ENCODE measurements around the gene CCDC88C. TPM values are rescaled to one million over a fixed set of nuclear protein-coding genes. Genes with fewer than 3 reads are reported as not detected.

Gene CCDC88C
- total RNA-seq, 1 experiment from 2014 or later, result 64.8 TPM

DNA sequence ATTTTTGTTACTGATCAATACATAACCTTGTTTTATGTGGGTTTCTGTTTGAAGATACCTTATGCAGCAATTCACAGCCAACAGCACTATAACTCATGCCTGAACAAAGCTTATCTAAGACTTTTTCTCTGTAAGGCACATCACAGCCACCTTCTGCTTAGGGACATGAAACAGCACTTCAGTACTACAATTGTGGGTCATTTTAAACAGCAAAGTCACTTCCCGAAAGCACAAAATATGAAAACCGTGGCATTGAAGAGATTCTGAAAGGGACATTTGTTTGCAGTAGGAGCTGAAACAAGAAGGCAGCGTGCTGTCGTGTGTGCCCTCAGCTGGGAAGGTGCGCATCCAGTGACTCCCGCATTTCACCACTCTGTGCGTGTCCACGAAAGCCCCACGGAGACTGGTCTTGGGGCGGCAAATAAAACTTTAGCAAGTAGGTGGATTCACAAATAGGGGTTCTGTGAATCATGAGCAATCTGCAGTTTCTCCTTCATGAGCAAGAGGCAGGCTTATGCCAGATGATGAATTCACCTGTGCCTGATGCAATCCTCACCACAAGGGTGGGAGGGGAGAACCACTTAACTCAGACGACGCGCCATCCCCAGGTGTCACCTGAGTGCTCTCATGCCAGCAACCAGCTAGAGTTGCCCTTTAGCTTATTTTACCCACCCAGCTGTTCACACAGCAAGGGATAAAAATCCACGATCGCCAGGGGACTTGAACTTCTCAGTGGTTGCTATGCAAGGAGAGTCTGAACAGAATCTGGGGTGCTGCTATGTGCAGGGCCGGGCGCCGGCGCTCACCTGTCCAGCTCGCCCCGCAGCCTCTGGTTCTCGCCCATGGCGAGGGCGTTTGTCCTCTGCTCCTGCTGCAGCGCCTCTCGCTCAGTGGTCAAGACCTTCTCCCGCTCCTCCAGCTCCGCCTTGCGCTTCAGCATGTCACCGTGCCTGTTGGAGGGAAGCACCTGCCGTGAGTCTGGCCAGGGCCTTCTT lies 118.2 kb downstream of the CCDC88C start:
- no peaks in the 10 kb centered on the region for H3K9me3 Mint-ChIP-seq
- POLR2A ChIA-PET, result no interaction called here
- H3K27me3 Mint-ChIP-seq (ENCODE audit: low read depth), result no peaks in the 10 kb centered on the region; the same call in 1 of the 2 replicates
- CTCF ChIA-PET, result interaction anchor here (1.4 kb wide), 1 partner anchor 13 kb away, joined by 13 read pairs; no protein-coding TSS in a partner anchor
- peaks cover 60% of the 10 kb centered on the region for H3K36me3 Mint-ChIP-seq
- H3K27ac Mint-ChIP-seq, result 0 out of 2 replicates have a peak overlapping the region, but pooled peaks have one; percentile 7
- no peak for DNase-seq (ENCODE audit: low spot score)
- H3K4me3 Mint-ChIP-seq, result no peak overlapping the region
- no peak for ATAC-seq
- TF ChIP-seq NFYB (CRISPR knock-in tag; conservative IDR thresholded peaks at IDR 0.05; ENCODE audit: low read depth), result no peak
- no peak for TF ChIP-seq NR3C1 (CRISPR knock-in tag; conservative IDR thresholded peaks at IDR 0.05; ENCODE audit: low read depth)
- no peak for TF ChIP-seq GTF2I (CRISPR knock-in tag; conservative IDR thresholded peaks at IDR 0.05)
- TF ChIP-seq TP53 (CRISPR knock-in tag; IDR thresholded peaks at IDR 0.05), result no peak
- TF ChIP-seq, protein P1, sequence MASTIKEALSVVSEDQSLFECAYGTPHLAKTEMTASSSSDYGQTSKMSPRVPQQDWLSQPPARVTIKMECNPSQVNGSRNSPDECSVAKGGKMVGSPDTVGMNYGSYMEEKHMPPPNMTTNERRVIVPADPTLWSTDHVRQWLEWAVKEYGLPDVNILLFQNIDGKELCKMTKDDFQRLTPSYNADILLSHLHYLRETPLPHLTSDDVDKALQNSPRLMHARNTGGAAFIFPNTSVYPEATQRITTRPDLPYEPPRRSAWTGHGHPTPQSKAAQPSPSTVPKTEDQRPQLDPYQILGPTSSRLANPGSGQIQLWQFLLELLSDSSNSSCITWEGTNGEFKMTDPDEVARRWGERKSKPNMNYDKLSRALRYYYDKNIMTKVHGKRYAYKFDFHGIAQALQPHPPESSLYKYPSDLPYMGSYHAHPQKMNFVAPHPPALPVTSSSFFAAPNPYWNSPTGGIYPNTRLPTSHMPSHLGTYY (CRISPR knock-in tag; IDR thresholded peaks at IDR 0.05), result no peak
- TF ChIP-seq, protein P2, sequence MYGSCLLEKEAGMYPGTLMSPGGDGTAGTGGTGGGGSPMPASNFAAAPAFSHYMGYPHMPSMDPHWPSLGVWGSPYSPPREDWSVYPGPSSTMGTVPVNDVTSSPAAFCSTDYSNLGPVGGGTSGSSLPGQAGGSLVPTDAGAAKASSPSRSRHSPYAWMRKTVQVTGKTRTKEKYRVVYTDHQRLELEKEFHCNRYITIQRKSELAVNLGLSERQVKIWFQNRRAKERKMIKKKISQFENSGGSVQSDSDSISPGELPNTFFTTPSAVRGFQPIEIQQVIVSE (CRISPR knock-in tag; IDR thresholded peaks at IDR 0.05; ENCODE audit: borderline replicate concordance), result no peak
- TF ChIP-seq, protein P3, sequence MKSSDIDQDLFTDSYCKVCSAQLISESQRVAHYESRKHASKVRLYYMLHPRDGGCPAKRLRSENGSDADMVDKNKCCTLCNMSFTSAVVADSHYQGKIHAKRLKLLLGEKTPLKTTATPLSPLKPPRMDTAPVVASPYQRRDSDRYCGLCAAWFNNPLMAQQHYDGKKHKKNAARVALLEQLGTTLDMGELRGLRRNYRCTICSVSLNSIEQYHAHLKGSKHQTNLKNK (CRISPR knock-in tag; IDR thresholded peaks at IDR 0.05), result no peak
- no peak for TF ChIP-seq ZNF232 (CRISPR knock-in tag; IDR thresholded peaks at IDR 0.05)
- TF ChIP-seq, protein P4, sequence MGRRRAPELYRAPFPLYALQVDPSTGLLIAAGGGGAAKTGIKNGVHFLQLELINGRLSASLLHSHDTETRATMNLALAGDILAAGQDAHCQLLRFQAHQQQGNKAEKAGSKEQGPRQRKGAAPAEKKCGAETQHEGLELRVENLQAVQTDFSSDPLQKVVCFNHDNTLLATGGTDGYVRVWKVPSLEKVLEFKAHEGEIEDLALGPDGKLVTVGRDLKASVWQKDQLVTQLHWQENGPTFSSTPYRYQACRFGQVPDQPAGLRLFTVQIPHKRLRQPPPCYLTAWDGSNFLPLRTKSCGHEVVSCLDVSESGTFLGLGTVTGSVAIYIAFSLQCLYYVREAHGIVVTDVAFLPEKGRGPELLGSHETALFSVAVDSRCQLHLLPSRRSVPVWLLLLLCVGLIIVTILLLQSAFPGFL (CRISPR knock-in tag; IDR thresholded peaks at IDR 0.05; ENCODE audit: borderline replicate concordance), result no peak
- no peak for TF ChIP-seq SOX15 (CRISPR knock-in tag; IDR thresholded peaks at IDR 0.05)
- TF ChIP-seq, protein P5, sequence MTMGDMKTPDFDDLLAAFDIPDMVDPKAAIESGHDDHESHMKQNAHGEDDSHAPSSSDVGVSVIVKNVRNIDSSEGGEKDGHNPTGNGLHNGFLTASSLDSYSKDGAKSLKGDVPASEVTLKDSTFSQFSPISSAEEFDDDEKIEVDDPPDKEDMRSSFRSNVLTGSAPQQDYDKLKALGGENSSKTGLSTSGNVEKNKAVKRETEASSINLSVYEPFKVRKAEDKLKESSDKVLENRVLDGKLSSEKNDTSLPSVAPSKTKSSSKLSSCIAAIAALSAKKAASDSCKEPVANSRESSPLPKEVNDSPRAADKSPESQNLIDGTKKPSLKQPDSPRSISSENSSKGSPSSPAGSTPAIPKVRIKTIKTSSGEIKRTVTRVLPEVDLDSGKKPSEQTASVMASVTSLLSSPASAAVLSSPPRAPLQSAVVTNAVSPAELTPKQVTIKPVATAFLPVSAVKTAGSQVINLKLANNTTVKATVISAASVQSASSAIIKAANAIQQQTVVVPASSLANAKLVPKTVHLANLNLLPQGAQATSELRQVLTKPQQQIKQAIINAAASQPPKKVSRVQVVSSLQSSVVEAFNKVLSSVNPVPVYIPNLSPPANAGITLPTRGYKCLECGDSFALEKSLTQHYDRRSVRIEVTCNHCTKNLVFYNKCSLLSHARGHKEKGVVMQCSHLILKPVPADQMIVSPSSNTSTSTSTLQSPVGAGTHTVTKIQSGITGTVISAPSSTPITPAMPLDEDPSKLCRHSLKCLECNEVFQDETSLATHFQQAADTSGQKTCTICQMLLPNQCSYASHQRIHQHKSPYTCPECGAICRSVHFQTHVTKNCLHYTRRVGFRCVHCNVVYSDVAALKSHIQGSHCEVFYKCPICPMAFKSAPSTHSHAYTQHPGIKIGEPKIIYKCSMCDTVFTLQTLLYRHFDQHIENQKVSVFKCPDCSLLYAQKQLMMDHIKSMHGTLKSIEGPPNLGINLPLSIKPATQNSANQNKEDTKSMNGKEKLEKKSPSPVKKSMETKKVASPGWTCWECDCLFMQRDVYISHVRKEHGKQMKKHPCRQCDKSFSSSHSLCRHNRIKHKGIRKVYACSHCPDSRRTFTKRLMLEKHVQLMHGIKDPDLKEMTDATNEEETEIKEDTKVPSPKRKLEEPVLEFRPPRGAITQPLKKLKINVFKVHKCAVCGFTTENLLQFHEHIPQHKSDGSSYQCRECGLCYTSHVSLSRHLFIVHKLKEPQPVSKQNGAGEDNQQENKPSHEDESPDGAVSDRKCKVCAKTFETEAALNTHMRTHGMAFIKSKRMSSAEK (CRISPR knock-in tag; IDR thresholded peaks at IDR 0.05; ENCODE audit: borderline replicate concordance), result no peak
- TF ChIP-seq, protein P6, sequence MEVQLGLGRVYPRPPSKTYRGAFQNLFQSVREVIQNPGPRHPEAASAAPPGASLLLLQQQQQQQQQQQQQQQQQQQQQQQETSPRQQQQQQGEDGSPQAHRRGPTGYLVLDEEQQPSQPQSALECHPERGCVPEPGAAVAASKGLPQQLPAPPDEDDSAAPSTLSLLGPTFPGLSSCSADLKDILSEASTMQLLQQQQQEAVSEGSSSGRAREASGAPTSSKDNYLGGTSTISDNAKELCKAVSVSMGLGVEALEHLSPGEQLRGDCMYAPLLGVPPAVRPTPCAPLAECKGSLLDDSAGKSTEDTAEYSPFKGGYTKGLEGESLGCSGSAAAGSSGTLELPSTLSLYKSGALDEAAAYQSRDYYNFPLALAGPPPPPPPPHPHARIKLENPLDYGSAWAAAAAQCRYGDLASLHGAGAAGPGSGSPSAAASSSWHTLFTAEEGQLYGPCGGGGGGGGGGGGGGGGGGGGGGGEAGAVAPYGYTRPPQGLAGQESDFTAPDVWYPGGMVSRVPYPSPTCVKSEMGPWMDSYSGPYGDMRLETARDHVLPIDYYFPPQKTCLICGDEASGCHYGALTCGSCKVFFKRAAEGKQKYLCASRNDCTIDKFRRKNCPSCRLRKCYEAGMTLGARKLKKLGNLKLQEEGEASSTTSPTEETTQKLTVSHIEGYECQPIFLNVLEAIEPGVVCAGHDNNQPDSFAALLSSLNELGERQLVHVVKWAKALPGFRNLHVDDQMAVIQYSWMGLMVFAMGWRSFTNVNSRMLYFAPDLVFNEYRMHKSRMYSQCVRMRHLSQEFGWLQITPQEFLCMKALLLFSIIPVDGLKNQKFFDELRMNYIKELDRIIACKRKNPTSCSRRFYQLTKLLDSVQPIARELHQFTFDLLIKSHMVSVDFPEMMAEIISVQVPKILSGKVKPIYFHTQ (CRISPR knock-in tag; IDR thresholded peaks at IDR 0.05), result no peak
- peaks cover 14% of the 10 kb centered on the region for H3K4me1 Mint-ChIP-seq
